Measurements from ENCODE around the gene SLC49A3.

DNA sequence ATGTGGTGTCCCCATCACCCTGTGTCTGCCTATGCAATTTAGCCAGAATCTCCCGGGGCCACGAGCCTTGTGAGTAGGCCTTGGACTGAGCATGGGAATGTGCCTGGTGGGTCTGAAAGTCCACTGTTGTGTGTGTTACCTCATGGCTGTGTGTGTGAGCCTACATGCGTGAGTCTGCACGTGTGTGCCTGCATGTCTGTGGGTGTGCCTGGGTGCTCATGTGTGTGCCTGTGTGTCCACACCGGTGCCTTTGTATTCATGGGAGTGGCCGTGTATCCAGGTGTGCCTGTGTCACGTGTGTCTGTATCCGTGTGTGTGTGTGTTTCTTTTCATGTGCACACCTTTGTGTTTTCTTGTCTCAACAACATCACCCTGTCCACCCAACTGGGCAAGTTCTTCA lies 29.1 kb downstream of the SLC49A3 start:
- TF ChIP-seq, protein P1, sequence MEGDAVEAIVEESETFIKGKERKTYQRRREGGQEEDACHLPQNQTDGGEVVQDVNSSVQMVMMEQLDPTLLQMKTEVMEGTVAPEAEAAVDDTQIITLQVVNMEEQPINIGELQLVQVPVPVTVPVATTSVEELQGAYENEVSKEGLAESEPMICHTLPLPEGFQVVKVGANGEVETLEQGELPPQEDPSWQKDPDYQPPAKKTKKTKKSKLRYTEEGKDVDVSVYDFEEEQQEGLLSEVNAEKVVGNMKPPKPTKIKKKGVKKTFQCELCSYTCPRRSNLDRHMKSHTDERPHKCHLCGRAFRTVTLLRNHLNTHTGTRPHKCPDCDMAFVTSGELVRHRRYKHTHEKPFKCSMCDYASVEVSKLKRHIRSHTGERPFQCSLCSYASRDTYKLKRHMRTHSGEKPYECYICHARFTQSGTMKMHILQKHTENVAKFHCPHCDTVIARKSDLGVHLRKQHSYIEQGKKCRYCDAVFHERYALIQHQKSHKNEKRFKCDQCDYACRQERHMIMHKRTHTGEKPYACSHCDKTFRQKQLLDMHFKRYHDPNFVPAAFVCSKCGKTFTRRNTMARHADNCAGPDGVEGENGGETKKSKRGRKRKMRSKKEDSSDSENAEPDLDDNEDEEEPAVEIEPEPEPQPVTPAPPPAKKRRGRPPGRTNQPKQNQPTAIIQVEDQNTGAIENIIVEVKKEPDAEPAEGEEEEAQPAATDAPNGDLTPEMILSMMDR (conservative IDR thresholded peaks at IDR 0.05; ENCODE audit: low read depth, low read length) = no peak
- TF ChIP-seq CHD1 (IDR thresholded peaks at IDR 0.05; ENCODE audit: low read depth, low read length) (no peak), RAD21 (IDR thresholded peaks at IDR 0.05; ENCODE audit: low read length) (no peak), SMC3 (IDR thresholded peaks at IDR 0.05; ENCODE audit: low read depth, low read length) (no peak), USF2 (IDR thresholded peaks at IDR 0.05; ENCODE audit: low read depth, low read length) (no peak), POLR2A (IDR thresholded peaks at IDR 0.05; ENCODE audit: low read depth, low read length) (no peak), CEBPB (IDR thresholded peaks at IDR 0.05; ENCODE audit: low read depth, low read length) (no peak), NFE2L2 (IDR thresholded peaks at IDR 0.05; ENCODE audit: low read depth, low read length) (no peak), MAFK (IDR thresholded peaks at IDR 0.05; ENCODE audit: low read depth, low read length) (no peak), RFX5 (IDR thresholded peaks at IDR 0.05; ENCODE audit: low read depth, low read length) (no peak), MXI1 (IDR thresholded peaks at IDR 0.05; ENCODE audit: borderline replicate concordance, low read depth, low read length) (no peak)
- TF ChIP-seq, protein P2, sequence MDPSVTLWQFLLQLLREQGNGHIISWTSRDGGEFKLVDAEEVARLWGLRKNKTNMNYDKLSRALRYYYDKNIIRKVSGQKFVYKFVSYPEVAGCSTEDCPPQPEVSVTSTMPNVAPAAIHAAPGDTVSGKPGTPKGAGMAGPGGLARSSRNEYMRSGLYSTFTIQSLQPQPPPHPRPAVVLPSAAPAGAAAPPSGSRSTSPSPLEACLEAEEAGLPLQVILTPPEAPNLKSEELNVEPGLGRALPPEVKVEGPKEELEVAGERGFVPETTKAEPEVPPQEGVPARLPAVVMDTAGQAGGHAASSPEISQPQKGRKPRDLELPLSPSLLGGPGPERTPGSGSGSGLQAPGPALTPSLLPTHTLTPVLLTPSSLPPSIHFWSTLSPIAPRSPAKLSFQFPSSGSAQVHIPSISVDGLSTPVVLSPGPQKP (IDR thresholded peaks at IDR 0.05; ENCODE audit: borderline replicate concordance, low read depth, low read length) = no peak
